ENCODE results near the gene JUN. TPM values are rescaled to one million over a fixed set of nuclear protein-coding genes. Genes with fewer than 3 reads are reported as not detected.
A peak's percentile ranks its signal among the peaks of the same experiment; 100 is the strongest.

Gene JUN
- total RNA-seq, 4 donors from 2014 or later, result 77.7 to 126 (median 111) TPM

DNA sequence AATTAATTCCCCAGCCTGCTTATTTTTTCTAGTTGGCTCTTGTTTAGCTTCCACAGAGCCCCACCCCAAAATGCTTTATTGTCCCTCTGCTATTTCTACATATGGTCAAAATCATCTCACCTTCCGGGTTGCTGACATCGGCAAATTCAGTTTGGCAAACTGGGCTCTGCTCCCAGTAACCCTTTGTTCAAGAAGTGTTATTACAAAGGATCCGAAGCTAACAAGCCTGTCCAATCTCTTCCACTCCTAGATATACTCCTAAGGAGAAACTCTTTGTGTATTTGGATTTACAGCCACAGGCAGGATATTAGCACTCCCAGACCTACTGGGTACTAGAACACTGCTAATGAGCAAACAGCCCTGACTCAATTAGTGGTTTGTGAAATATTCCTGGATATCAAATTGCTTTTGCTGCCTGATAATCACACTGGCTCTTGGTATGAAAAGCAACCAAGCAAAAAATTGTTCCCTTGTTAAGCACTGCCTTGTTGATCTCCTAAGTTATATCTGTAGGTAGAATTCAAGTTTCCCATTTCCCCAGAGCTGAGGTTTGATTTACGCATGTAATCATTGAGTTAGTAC is 4.0 kb downstream of the JUN start:
- 16% methylated on average over 4 of the region's 4 CpGs for WGBS
- Histone ChIP-seq H3K4me3 (peak overlapping the region; percentile 79 to 93 (median 91)), H3K9me3 (no peaks in the 10 kb centered on the region), H3K27ac (replicated peaks in 1 of 4) (peak overlapping the region; percentile 98 to 100 (median 100)), H3K4me1 (peaks cover 10 to 20% (median 19%) of the 10 kb centered on the region in 4 donors), H3K36me3 (peaks cover 0 to 20% (median 2%) of the 10 kb centered on the region in 4 donors), H3K27me3 (no peaks in the 10 kb centered on the region)
- no peak for DNase-seq (ENCODE audit: extremely low spot score)
- TF ChIP-seq, protein P1, sequence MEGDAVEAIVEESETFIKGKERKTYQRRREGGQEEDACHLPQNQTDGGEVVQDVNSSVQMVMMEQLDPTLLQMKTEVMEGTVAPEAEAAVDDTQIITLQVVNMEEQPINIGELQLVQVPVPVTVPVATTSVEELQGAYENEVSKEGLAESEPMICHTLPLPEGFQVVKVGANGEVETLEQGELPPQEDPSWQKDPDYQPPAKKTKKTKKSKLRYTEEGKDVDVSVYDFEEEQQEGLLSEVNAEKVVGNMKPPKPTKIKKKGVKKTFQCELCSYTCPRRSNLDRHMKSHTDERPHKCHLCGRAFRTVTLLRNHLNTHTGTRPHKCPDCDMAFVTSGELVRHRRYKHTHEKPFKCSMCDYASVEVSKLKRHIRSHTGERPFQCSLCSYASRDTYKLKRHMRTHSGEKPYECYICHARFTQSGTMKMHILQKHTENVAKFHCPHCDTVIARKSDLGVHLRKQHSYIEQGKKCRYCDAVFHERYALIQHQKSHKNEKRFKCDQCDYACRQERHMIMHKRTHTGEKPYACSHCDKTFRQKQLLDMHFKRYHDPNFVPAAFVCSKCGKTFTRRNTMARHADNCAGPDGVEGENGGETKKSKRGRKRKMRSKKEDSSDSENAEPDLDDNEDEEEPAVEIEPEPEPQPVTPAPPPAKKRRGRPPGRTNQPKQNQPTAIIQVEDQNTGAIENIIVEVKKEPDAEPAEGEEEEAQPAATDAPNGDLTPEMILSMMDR (IDR thresholded peaks at IDR 0.05), result no peak
- TF ChIP-seq POLR2AphosphoS5 (IDR thresholded peaks at IDR 0.05) (peak in 1 of 2 donors; percentile 6), POLR2A (IDR thresholded peaks at IDR 0.05; ENCODE audit: low read depth) (no peak), EP300 (IDR thresholded peaks at IDR 0.05) (no peak)
- intact Hi-C loops (cut with DNase I), result loop anchor here (5.0 to 10.0 kb wide), 3 partner anchors 365 to 922 kb away; partner anchors contain the start of gene FGGY

DNA sequence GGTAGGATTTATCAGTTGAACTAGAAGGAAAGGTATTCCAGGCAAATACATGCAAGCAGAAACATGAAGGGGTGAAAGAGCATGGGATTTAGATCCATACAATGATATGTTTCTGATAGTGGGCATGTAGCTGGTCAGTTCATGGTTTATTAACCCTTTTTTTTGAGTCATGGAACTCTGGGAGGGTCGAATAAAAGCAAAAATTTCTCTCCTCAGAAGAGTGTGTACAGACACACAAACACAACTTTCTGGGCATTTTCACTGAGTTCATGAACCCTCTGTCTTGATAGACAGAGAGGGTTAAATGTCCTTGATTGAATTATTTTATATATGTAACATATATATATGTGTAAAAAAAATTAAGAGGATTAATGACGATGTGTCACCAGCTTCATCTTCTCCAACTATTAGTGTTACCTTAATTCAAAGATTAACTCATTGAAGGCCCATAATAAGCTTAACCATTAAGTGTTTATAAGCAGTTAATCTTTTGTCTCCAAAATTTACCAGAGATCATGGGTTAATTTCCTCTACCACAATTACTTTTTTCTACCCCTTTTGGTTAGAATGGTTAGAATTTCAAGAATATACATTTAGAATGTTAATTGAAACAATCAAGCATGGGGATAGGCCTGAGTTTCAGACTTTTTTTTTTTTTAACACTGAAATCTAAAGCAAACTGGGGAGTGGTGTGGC is 4.6 kb downstream of the JUN start:
- DNase-seq (ENCODE audit: extremely low spot score), result no peak
- H3K27ac ChIP-seq (replicated peaks in 1 of 4), result peak overlapping the region; percentile 98 to 100 (median 100)
- no peak for TF ChIP-seq EP300 (IDR thresholded peaks at IDR 0.05)
- TF ChIP-seq POLR2A (IDR thresholded peaks at IDR 0.05; ENCODE audit: low read depth), result no peak
- TF ChIP-seq, protein P1 (IDR thresholded peaks at IDR 0.05), result no peak
- no peak for TF ChIP-seq POLR2AphosphoS5 (IDR thresholded peaks at IDR 0.05)
- H3K27me3 ChIP-seq, result no peaks in the 10 kb centered on the region
- intact Hi-C loops (cut with DNase I), result no loop called here
- H3K36me3 ChIP-seq, result peaks cover 0 to 20% (median 2%) of the 10 kb centered on the region in 4 donors
- peaks cover 11 to 20% (median 19%) of the 10 kb centered on the region in 4 donors for H3K4me1 ChIP-seq
- peak overlapping the region in 1 of 4 donors; percentile 93 for H3K4me3 ChIP-seq
- no peaks in the 10 kb centered on the region for H3K9me3 ChIP-seq
- WGBS, result 70% methylated on average over 2 of the region's 2 CpGs

DNA sequence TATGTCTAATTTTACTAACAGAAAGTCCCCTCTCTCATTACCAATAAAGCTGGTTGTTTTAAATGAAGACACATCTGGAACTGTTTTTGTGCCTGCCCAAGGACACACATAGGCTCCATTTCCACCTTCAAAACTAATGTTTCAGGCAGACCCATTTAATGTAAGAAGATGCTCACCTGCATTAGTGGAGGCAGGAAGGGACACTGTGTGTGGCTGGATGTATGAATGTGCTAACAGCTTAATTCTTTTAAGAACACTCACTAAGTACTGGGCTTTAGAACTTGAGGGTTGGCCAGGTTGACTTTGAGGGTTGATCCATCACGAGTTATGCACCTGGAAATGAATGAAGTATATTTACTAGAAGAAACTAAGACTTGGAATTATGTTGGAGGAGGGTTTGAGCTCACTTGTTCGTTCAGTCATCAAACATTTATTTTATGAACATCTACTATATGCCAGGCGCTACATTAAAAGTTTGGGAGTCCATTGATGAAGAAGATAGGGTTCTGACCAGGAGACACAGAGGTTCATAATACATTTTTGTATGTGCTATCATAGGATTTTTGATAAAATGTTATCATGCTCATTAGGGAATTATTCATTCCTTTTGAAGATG is 5.4 kb downstream of the JUN start:
- Histone ChIP-seq H3K4me1 (peaks cover 19 to 27% (median 25%) of the 10 kb centered on the region in 4 donors), H3K9me3 (no peaks in the 10 kb centered on the region), H3K27me3 (no peaks in the 10 kb centered on the region), H3K36me3 (peaks cover 0 to 20% (median 2%) of the 10 kb centered on the region in 4 donors), H3K27ac (replicated peaks in 1 of 4) (peak overlapping the region in 1 of 4 donors; percentile 8), H3K4me3 (no peak overlapping the region)
- DNase-seq (ENCODE audit: extremely low spot score), result no peak
- intact Hi-C loops (cut with DNase I), result no loop called here
- 89% methylated on average over 3 of the region's 3 CpGs for WGBS
- TF ChIP-seq EP300 (IDR thresholded peaks at IDR 0.05) (no peak), POLR2AphosphoS5 (IDR thresholded peaks at IDR 0.05) (no peak), POLR2A (IDR thresholded peaks at IDR 0.05; ENCODE audit: low read depth) (no peak)
- TF ChIP-seq, protein P1 (IDR thresholded peaks at IDR 0.05), result no peak

DNA sequence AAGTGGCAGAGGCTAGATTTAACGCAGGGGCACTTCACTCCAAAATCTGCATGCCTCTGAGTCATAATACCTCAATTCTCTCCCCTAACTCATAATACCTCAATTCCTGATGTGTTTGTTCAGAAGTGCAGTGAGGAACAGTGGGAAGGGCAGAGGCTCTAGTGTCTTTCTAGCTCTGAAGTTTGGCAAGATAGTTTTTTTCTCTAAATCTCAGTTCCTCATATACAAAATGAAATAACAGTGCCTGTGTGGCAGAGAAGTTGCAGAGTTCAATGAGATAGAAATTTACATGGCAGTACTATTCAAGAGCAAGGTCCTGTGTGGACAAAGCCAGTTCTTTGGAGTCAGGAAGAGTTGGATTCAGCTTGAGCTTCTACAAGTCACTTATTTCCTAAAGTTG is 9.8 kb downstream of the JUN start:
- WGBS, result 62% methylated on average over 1 of the region's 1 CpG
- Histone ChIP-seq H3K36me3 (no peaks in the 10 kb centered on the region), H3K4me3 (no peak overlapping the region), H3K4me1 (peaks cover 16 to 21% (median 17%) of the 10 kb centered on the region in 4 donors), H3K27me3 (no peaks in the 10 kb centered on the region), H3K9me3 (no peaks in the 10 kb centered on the region), H3K27ac (replicated peaks in 1 of 4) (peak overlapping the region; percentile 47 to 83 (median 72))
- intact Hi-C loops (cut with DNase I), result no loop called here
- no peak for DNase-seq (ENCODE audit: extremely low spot score)
- TF ChIP-seq, protein P1 (IDR thresholded peaks at IDR 0.05), result no peak
- TF ChIP-seq EP300 (IDR thresholded peaks at IDR 0.05) (no peak), POLR2A (IDR thresholded peaks at IDR 0.05; ENCODE audit: low read depth) (no peak), POLR2AphosphoS5 (IDR thresholded peaks at IDR 0.05) (no peak)

All from esophagus muscularis mucosa (tissue), 4 donors.